NCI-H2171 (cell line): Measurements from ENCODE around the gene PRIMA1.

ENCODE experiments used
- DNase-seq: peaks from one replicate; lab custom pipeline; 2025; lab: John Stamatoyannopoulos, UW

The PRIMA1 gene

DNA sequence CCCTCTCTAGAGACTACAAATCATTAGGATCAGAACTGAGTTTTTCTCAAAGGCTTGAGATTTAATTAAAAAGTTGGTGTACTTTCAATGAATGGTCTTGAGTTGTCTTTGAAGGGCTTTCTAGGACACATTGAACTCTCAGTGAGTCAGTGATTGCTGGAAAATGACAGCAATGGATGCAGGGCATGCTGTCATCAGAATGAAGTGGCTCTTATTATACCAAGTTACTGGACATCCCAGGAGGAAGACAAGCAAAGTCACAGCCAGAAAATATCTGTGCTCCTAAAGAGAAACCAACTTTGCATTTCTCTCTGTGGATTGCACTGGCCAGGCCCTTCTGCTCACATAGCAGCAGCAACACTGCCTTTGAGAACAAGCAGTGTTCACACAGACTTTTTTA, 112.6 kb downstream of the PRIMA1 start:
- no peak for DNase-seq

DNA sequence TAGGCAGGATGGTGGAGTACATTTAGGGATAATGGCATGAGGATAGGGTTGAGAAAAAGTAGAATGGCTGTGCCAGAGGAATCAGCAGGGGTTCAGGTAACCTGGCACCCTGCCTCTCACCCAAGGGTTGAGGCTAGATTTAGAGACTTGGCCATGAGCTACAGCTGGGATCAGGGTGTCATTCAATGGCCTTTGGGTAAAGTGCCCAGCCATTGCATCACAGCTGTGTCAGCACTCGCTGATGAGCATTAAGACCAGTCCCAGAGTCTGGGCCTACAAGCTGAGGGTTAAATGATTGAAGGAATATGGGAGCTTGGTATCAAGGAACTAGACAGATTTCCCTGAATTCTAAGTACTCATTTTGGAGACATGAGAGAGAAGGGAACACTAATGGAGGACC, 113.9 kb downstream of the PRIMA1 start:
- no peak for DNase-seq

- DNase-seq, result no peak
Observed at GRCh38 chr14:93669632-93670031, 118.7 kb downstream of the PRIMA1 start.
